IPS-18c (cell line): Measurements from ENCODE around the gene RELN.

ENCODE experiments used
- H3K4me3 ChIP-seq: 2 replicates; pipeline ENCODE4 v1.7.0; 2013; ENCODE audit warnings: low read depth, mild to moderate bottlenecking, low read length, moderate library complexity; ENCODE audit not compliant: insufficient read depth
- H3K9me3 ChIP-seq: one replicate; pipeline ENCODE4 v1.6.1; 2013; ENCODE audit warnings: mild to moderate bottlenecking, low read length, moderate library complexity; ENCODE audit not compliant: control insufficient read depth, insufficient read depth

The RELN gene

GRCh38 chr7:103668279-103668941 lies 321.0 kb downstream of the RELN start:
- Histone ChIP-seq H3K4me3 (no peak overlapping the region), H3K9me3 (no peaks in the 10 kb centered on the region)

GRCh38 chr7:103666326-103666725 lies 323.1 kb downstream of the RELN start:
- Histone ChIP-seq H3K4me3 (no peak overlapping the region), H3K9me3 (no peaks in the 10 kb centered on the region)

- H3K9me3 ChIP-seq = no peaks in the 10 kb centered on the region
- no peak overlapping the region for H3K4me3 ChIP-seq
These were observed 324.9 kb downstream of the RELN start for GRCh38 chr7:103664577-103664976.

GRCh38 chr7:103660455-103661371 lies 328.7 kb downstream of the RELN start:
- Histone ChIP-seq H3K9me3 (no peaks in the 10 kb centered on the region), H3K4me3 (no peak overlapping the region)

- Histone ChIP-seq H3K9me3 (no peaks in the 10 kb centered on the region), H3K4me3 (no peak overlapping the region)
These were observed 331.1 kb downstream of the RELN start for GRCh38 chr7:103658055-103659005.

DNA sequence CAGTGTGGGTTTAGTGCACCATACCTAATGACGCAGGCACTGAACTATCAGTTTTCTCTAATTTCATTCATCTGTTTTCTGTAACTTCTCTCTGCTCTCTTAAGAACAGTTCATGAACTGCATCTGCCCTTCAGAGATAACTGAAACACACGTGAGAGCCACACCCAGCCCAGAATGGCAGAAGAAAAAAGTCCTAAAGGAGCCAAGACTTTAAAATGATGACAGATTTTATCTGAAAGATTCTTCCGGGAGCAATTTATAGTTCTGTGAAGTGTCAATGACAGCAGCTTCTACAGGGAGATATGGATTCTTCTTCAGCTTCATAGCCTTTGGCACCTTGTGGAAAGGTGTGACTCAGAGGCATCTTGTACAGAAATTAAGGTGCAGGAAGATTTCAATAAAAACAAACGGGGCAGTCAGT lies 332.0 kb downstream of the RELN start:
- Histone ChIP-seq H3K9me3 (no peaks in the 10 kb centered on the region), H3K4me3 (no peak overlapping the region)

GRCh38 chr7:103656221-103656620 lies 333.2 kb downstream of the RELN start:
- no peak overlapping the region for H3K4me3 ChIP-seq
- no peaks in the 10 kb centered on the region for H3K9me3 ChIP-seq

DNA sequence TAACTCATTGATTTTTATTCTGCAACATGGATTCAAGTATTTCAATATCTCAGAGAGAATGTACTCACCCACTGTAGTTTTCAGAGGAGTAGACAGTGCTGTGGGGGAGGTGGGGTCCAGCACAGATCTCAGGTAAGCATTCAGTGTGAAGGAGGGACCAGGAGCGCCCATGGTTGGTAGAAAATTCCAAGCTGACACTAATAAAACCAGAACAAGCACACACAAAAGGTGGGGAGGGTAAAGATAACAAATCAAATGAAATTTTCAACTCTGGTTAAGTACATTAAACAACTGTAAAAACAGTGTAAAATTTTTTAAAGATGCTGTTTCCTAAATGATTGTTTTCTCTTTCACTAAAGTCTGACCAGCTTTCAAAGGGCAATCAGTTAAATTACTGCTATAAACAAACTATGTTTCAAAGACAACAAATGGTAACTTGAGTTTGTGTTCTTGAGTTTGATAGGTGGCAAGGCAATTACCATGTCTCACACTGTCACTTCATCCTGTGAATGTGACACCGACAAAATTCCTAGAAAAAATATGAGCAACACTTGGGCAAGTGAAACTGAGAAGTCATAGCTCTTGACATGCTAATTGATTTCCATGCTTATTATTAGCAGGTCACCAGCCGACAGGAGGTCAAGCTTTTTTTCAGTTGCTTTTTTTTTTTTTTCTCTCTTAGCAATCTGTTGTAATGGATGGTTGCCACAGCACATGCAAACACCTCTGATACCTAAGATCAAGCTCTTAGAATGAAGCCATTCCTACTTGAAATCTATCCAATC lies 337.7 kb downstream of the RELN start:
- H3K4me3 ChIP-seq = no peak overlapping the region
- H3K9me3 ChIP-seq = no peaks in the 10 kb centered on the region

DNA sequence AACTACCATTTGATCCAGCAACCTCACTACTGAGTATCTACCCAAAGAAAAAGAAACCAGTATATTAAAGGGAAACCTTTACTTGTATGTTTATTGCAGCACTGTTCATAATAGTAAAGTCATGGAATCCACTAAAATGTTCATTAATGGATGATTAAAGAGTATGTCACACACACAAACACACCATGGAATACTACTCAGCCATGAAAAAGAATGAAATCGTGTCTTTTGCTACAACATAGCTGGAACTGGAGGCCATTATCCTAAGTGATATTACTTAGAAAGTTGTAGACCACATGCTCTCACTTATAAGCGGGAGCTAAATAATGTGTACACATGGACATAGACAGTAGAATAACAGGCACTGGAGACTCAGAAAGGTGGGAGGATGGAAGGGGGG lies 340.4 kb downstream of the RELN start:
- Histone ChIP-seq H3K9me3 (no peaks in the 10 kb centered on the region), H3K4me3 (no peak overlapping the region)

DNA sequence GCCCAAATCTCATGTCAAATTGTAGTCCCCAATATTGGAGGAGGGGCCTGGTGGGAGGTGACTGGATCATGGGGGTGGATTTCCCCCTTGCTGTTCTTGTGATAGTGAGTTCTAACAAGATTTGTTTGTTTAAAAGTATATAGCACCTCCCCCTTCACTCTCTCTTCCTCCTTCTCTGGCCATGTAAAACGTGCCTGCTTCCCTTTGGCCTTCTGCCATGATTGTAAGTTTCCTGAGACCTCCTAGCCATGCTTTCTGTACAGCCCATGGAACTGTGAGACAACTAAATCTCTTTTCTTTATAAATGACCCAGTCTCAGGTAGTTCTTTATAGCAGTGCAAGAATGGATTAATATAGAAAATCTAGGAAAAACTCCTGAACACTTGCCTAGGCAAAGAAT lies 341.3 kb downstream of the RELN start:
- H3K9me3 ChIP-seq = no peaks in the 10 kb centered on the region
- no peak overlapping the region for H3K4me3 ChIP-seq

DNA sequence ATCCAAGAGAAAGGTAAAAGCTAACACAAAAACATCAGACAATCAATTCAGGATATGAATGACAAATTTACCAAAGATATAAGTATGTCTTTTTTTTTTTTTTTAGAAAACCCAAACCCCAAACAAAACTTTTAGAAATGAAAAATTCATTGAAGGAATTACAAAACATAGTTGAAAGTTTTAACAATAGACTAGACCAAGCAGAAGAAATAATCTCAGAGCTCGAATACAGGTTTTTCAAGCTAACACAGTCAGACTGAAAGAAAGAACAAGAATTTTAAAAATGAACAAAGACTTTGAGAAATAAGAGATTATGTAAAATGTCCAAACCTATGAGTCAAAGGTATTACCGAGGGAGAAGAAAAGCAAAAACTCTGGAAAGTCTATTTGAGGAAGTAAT lies 345.1 kb downstream of the RELN start:
- H3K4me3 ChIP-seq = no peak overlapping the region
- H3K9me3 ChIP-seq = no peaks in the 10 kb centered on the region

DNA sequence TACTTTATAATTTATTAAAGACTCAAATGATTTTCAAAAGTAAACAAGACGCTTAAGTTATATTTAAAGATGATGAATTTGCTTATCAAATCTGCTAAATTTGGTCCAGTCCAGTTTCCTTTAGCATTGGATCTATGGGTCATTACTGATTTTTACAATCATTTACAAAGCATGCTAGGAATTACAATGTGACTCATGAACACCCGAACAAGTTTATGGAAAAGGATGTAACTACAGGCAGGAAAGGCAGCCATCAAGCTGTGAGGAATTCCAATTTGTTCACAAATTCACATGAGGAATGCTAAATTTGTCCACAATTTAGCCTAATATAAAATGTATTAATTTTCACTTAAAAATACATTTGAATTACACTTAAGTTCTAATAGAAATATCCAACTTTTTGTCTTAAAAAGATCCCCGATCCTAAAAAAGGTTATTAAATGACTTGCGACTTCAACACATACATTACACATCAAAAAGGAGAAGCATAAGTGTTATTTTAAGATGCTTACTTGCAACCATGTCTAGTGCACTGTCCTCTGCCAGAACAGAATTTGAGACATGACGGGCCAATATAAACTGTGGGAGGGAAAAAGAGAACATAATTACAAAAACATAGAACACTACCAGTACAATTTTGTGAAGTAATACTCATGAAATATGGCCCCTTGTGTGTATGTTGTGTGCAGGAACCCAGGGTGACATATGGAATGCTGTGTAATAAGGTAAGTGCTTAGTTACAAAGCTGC lies 349.3 kb downstream of the RELN start:
- Histone ChIP-seq H3K4me3 (no peak overlapping the region), H3K9me3 (no peaks in the 10 kb centered on the region)

DNA sequence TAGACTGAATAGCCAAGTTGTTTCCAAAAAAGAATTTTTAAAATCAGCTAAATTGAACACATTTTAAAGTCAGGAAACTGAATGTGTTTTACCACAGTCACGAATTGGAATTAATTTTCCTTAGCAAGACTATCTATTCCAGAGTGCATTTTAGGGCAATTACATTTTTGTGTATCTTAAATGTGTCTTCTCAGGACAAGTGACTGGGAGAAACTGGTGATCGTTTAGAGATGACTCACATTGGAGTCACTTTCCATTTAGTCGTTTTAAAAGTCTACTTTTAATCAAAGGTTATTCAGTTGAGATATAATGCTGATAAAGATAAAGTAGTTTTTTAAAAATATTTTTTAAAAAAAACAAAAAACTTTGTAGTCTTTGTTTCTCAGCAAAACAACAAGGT lies 351.7 kb downstream of the RELN start:
- H3K9me3 ChIP-seq = no peaks in the 10 kb centered on the region
- no peak overlapping the region for H3K4me3 ChIP-seq

DNA sequence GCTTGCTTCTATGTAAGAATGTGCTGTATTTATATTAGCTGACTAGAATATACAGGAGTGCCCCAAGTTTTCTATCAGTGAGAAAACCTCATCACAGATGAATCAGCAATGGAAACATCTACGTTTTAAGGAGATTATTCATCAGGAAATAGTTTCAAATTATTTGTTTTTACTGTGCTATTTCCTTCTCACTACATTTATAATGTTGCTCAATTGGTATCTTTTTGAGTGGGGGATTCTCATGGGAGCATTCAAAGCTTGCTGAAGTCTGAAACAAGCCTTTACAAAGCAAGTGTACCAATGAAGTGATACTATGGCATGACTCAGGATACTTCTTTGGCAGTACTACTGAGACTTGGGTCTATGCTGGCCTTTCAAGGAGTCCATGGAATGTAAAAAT lies 352.4 kb downstream of the RELN start:
- no peak overlapping the region for H3K4me3 ChIP-seq
- no peaks in the 10 kb centered on the region for H3K9me3 ChIP-seq

- Histone ChIP-seq H3K9me3 (no peaks in the 10 kb centered on the region), H3K4me3 (no peak overlapping the region)
These were observed 353.3 kb downstream of the RELN start for GRCh38 chr7:103636153-103636552.

GRCh38 chr7:103632972-103633371 lies 356.5 kb downstream of the RELN start:
- Histone ChIP-seq H3K9me3 (no peaks in the 10 kb centered on the region), H3K4me3 (no peak overlapping the region)
